IPS-20b (cell line): ENCODE data around the gene RSPH6A.
"Not testable (repeated sequence)": the region's sequence is repeated elsewhere in the genome, so short reads cannot be mapped to it uniquely, and the experiment has no call there.

Experiments used
- H3K27ac ChIP-seq: one replicate; pipeline ENCODE4 v1.5.1; 2013; ENCODE audit warnings: low read length
- H3K27me3 ChIP-seq: 2 replicates; pipeline ENCODE4 v1.6.1; 2013; ENCODE audit warnings: mild to moderate bottlenecking, low read length, inconsistent platforms; ENCODE audit not compliant: insufficient read depth
- H3K36me3 ChIP-seq: 2 replicates; pipeline ENCODE4 v1.6.1; 2013; ENCODE audit warnings: low read depth, mild to moderate bottlenecking, inconsistent platforms, low read length, moderate library complexity; ENCODE audit not compliant: insufficient read depth
- H3K4me1 ChIP-seq: 2 replicates; pipeline ENCODE4 v1.6.1; 2013; ENCODE audit warnings: mild to moderate bottlenecking, control low read depth, inconsistent platforms, low read length, moderate library complexity; ENCODE audit not compliant: insufficient read depth
- H3K4me3 ChIP-seq: 2 replicates; pipeline ENCODE4 v1.5.1; 2013; ENCODE audit warnings: mild to moderate bottlenecking, low read length, inconsistent platforms
- H3K9ac ChIP-seq: 2 replicates; pipeline ENCODE4 v1.6.1; 2013; ENCODE audit warnings: low read depth, mild to moderate bottlenecking, inconsistent platforms, low read length, moderate library complexity
- H3K9me3 ChIP-seq: 2 replicates; pipeline ENCODE4 v1.6.1; 2013; ENCODE audit warnings: mild to moderate bottlenecking, low read depth, low read length, inconsistent platforms; ENCODE audit not compliant: insufficient read depth

RSPH6A gene

DNA sequence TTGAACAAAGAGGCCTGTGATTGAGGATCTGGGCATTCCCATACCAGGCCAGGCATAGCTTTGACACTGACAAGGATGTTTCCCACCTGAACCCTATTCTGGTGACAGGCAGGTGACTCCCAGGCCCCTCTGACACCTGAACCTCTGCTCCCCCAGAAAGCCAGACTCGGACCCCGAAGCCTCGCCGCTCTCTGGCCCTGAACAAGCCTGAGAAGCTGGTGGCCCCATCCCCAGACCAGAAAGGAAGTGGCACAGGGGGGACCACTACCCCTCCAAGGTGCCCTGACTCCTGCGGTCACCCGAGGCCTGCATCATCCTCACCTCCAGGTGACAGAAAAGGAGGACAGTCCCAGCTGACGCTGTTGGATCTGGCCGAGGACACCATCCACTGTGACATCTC is 60.8 kb downstream of the RSPH6A start:
- Histone ChIP-seq H3K4me3 (no peak overlapping the region), H3K4me1 (no peaks in the 10 kb centered on the region), H3K27me3 (no peaks in the 10 kb centered on the region), H3K27ac (no peak overlapping the region), H3K9me3 (no peaks in the 10 kb centered on the region), H3K36me3 (no peaks in the 10 kb centered on the region), H3K9ac (no peak overlapping the region)

DNA sequence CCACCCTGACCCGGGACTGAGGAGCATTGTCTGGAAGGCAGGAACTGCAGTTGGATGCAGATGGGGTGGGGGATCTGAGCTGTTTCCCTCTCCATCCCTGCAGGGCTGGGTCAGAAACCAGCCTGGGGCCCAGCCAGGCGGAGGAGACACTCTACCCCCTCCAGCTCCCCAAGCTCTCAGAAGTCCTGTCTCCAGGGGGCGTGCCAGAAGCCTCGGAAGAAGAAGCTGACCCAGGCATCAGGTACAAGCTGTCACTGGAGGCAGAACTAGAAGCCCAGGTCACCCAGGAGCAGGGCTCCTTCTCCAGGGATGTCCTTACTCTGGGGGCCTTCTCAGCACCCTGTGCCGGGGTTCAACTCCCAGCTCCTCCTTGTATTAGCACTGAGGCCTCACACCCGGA is 61.6 kb downstream of the RSPH6A start:
- Histone ChIP-seq H3K27ac (no peak overlapping the region), H3K4me1 (no peaks in the 10 kb centered on the region), H3K36me3 (no peaks in the 10 kb centered on the region), H3K4me3 (no peak overlapping the region), H3K9me3 (no peaks in the 10 kb centered on the region), H3K9ac (no peak overlapping the region), H3K27me3 (no peaks in the 10 kb centered on the region)

DNA sequence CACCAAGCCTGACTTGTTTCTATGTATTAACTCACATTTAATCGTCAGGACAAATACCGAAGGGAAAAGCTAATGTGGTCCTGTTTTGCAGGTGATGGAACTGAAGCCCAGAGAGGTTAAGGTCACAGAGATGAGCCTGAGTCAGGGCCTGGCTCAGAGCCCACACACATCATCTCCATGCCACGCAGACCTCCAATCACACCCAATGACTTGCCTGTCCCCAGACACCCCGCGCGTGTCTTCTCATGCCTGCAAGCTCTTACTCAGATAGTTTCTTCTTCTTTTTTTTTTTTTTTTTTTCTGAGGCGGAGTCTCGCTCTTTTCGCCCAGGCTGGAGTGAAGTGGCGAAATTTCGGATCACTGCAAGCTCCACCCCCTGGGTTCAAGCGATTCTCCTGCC is 62.5 kb downstream of the RSPH6A start:
- Histone ChIP-seq H3K4me3 (no peak overlapping the region), H3K27me3 (no peaks in the 10 kb centered on the region), H3K9ac (no peak overlapping the region), H3K27ac (no peak overlapping the region), H3K9me3 (no peaks in the 10 kb centered on the region), H3K36me3 (no peaks in the 10 kb centered on the region), H3K4me1 (no peaks in the 10 kb centered on the region)

DNA sequence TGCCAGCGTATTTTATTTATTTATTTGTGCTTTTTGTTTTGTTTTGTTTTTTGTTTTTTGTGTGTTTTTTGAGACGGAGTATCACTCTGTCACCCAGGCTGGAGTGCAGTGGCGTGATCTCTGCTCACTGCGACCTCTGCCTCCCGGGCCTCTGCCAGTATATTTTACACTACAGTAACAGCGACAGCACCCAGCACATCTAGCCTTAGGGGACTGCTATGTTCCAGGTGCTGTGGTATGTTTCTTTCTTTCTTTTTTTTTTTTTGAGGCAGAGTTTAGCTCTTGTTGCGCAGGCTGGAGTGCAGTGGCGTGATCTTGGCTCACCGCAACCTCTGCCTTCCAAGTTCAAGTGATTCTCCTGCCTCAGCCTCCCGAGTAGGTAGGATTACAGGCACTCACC is 63.6 kb downstream of the RSPH6A start:
- H3K4me1 ChIP-seq, H3K9ac ChIP-seq, H3K4me3 ChIP-seq, H3K9me3 ChIP-seq, H3K36me3 ChIP-seq, H3K27me3 ChIP-seq, H3K27ac ChIP-seq: not testable (repeated sequence)

DNA sequence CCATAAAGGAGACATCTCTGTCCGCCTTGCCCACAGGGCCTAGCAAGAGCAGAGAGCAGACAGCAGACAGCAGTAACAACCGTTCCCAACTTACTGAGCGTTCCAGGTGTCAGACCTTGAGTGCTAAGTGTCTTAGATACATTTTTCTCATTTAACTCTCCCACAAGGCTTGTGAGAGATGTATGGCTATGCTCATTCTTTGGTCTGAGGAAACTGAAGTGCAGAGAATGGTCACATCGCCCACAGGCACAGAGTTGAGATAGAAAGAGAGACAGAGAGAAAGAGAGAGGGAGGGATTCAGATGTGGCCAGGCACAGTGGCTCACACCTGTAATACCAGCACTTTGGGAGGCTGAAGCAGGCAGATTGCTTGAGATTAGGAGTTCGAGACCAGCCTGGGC is 67.6 kb downstream of the RSPH6A start:
- no peak overlapping the region for H3K27ac ChIP-seq
- no peaks in the 10 kb centered on the region for H3K27me3 ChIP-seq
- H3K36me3 ChIP-seq = no peaks in the 10 kb centered on the region
- H3K4me1 ChIP-seq = no peaks in the 10 kb centered on the region
- H3K9me3 ChIP-seq = no peaks in the 10 kb centered on the region
- H3K4me3 ChIP-seq = no peak overlapping the region
- no peak overlapping the region for H3K9ac ChIP-seq

DNA sequence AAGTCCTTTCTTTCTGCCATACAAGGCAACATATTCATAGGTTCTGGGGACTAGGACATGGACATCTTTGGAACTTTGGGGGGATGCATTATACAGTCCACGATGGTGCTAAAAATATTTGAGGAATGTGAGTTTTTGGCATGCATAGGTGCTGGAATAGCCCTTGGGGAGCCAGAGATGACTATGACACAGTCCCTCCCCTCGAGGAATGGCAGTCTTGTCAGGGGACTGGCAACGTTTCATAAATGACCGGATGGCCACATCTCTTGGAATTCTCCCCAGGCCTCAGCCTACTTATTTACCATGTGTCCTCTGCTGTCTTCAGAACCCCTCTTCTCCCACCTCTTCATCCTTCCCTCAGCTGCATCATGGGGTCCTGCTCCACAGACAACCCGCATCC is 68.2 kb downstream of the RSPH6A start:
- H3K36me3 ChIP-seq = no peaks in the 10 kb centered on the region
- no peak overlapping the region for H3K4me3 ChIP-seq
- no peaks in the 10 kb centered on the region for H3K4me1 ChIP-seq
- no peaks in the 10 kb centered on the region for H3K27me3 ChIP-seq
- H3K9me3 ChIP-seq = no peaks in the 10 kb centered on the region
- no peak overlapping the region for H3K9ac ChIP-seq
- H3K27ac ChIP-seq = no peak overlapping the region
